ENCODE measurements around the gene PEX5. TPM values are rescaled to one million over a fixed set of nuclear protein-coding genes. Genes with fewer than 3 reads are reported as not detected.
"Not testable (repeated sequence)": the region's sequence is repeated elsewhere in the genome, so short reads cannot be mapped to it uniquely, and the experiment has no call there.

The PEX5 gene
- total RNA-seq, 1 donor from 2014 or later = 50.0 TPM

GRCh38 chr12:7210642-7211151, 21.2 kb downstream of the PEX5 start:
- no peak for DNase-seq (ENCODE audit: low read depth)

GRCh38 chr12:7212678-7213077, 23.2 kb downstream of the PEX5 start:
- DNase-seq (ENCODE audit: low read depth) = no peak

- not testable (repeated sequence) for DNase-seq (ENCODE audit: low read depth)
These were observed 24.3 kb downstream of the PEX5 start for GRCh38 chr12:7213745-7214144.

- DNase-seq (ENCODE audit: low read depth) = no peak
These were observed 28.1 kb downstream of the PEX5 start for GRCh38 chr12:7217475-7218069.

GRCh38 chr12:7219599-7220243, 30.2 kb downstream of the PEX5 start:
- DNase-seq (ENCODE audit: low read depth) = peak; percentile 80

GRCh38 chr12:7221486-7221885, 32.0 kb downstream of the PEX5 start:
- DNase-seq (ENCODE audit: low read depth) = no peak

- no peak for DNase-seq (ENCODE audit: low read depth)
These were observed 40.3 kb downstream of the PEX5 start for GRCh38 chr12:7229741-7230140.

- peak; percentile 31 for DNase-seq (ENCODE audit: low read depth)
These were observed 52.0 kb downstream of the PEX5 start for GRCh38 chr12:7241404-7242005.

GRCh38 chr12:7242176-7243101, 53.0 kb downstream of the PEX5 start:
- no peak for DNase-seq (ENCODE audit: low read depth)

GRCh38 chr12:7251328-7251996, 62.0 kb downstream of the PEX5 start:
- DNase-seq (ENCODE audit: low read depth) = not testable (repeated sequence)

GRCh38 chr12:7259060-7259459, 69.6 kb downstream of the PEX5 start:
- no peak for DNase-seq (ENCODE audit: low read depth)

Other genes with a start within 250 kb of the PEX5 start
- not detected in 2 replicates for gene RNU7-1, start 245.9 kb upstream of the PEX5 start, total RNA-seq
- gene C12orf57, start 245.7 kb upstream of the PEX5 start, total RNA-seq = 116 and 166 TPM in 2 replicates
- 1.5 TPM in 1 of 2 replicates, not detected in the other for gene PTPN6, start 238.3 kb upstream of the PEX5 start, total RNA-seq
- 222 and 275 TPM in 2 replicates for gene PHB2, start 219.0 kb upstream of the PEX5 start, total RNA-seq
- 33.3 and 52.3 TPM in 2 replicates for gene EMG1, start 218.8 kb upstream of the PEX5 start, total RNA-seq
- 55.7 and 79.8 TPM in 2 replicates for gene LPCAT3, start 171.2 kb upstream of the PEX5 start, total RNA-seq
- 85.7 and 119 TPM in 2 replicates for gene C1S, start 129.0 kb upstream of the PEX5 start, total RNA-seq
- gene C1R, start 97.2 kb upstream of the PEX5 start, total RNA-seq = 203 and 282 TPM in 2 replicates
- 10.9 and 12.1 TPM in 2 replicates for gene C1RL, start 80.5 kb upstream of the PEX5 start, total RNA-seq
- not detected in 2 replicates for gene RBP5, start 60.8 kb upstream of the PEX5 start, total RNA-seq
- gene CLSTN3, start 59.3 kb upstream of the PEX5 start, total RNA-seq = 8.9 and 18.0 TPM in 2 replicates
- not detected in 2 replicates for gene ACSM4, start 114.4 kb downstream of the PEX5 start, total RNA-seq

All from myocyte (in vitro differentiated cells).